Parathyroid adenoma (tissue), 2 donors: ENCODE data around the gene EVI5L.

Experiments
- H2AFZ ChIP-seq: fragments of 300-600 bp; sonication (generic); one replicate; pipeline ENCODE4 v1.7.0; 2017; ENCODE audit warnings: antibody characterized with exemption, mild to moderate bottlenecking
- H3K27ac ChIP-seq: fragments of 300-600 bp; sonication (generic); one replicate; pipeline ENCODE4 v1.7.0; 2017
- H3K27me3 ChIP-seq: fragments of 300-600 bp; sonication (generic); one replicate; pipeline ENCODE4 v1.7.0; 2017; ENCODE audit warnings: low read length; ENCODE audit not compliant: control insufficient read depth, insufficient read depth
- H3K36me3 ChIP-seq: fragments of 300-600 bp; sonication (generic); one replicate; pipeline ENCODE4 v1.7.0; 2017; ENCODE audit warnings: low read length; ENCODE audit not compliant: control insufficient read depth, insufficient read depth
- H3K4me1 ChIP-seq: fragments of 300-600 bp; sonication (generic); one replicate; pipeline ENCODE4 v1.7.0; 2017; ENCODE audit warnings: control low read depth
- H3K4me2 ChIP-seq: fragments of 300-600 bp; sonication (generic); one replicate; pipeline ENCODE4 v1.7.0; 2017; ENCODE audit warnings: low read length
- H3K4me3 ChIP-seq: fragments of 300-600 bp; sonication (generic); one replicate; pipeline ENCODE4 v1.7.0; 2017; ENCODE audit warnings: low read depth, low read length
- H3K79me2 ChIP-seq: fragments of 300-600 bp; sonication (generic); one replicate; pipeline ENCODE4 v1.7.0; 2017; ENCODE audit warnings: control low read depth
- H3K9ac ChIP-seq: fragments of 300-600 bp; sonication (generic); one replicate; pipeline ENCODE4 v1.7.0; 2017; ENCODE audit warnings: mild to moderate bottlenecking
- H3K9me3 ChIP-seq: fragments of 300-600 bp; sonication (generic); one replicate; pipeline ENCODE4 v1.7.0; 2017; ENCODE audit warnings: low read length; ENCODE audit not compliant: control insufficient read depth
- CTCF ChIP-seq: fragments of 300-600 bp; sonication (generic); IDR thresholded peaks from one replicate; pipeline ENCODE4 v1.7.0; 2017; ENCODE audit warnings: antibody characterized with exemption, mild to moderate bottlenecking
- donor health status: primary hyperparathyroidism.

The EVI5L gene

GRCh38 chr19:7868326-7868670 lies 38.3 kb downstream of the EVI5L start:
- Histone ChIP-seq H3K4me3 (peak overlapping the region; percentile 63), H3K36me3 (no peaks in the 10 kb centered on the region), H3K4me1 (peaks cover 8% of the 10 kb centered on the region), H3K4me2 (peak overlapping the region; percentile 96), H2AFZ (no peak overlapping the region), H3K9me3 (no peaks in the 10 kb centered on the region), H3K9ac (no peak overlapping the region), H3K79me2 (no peaks in the 10 kb centered on the region), H3K27ac (no peak overlapping the region), H3K27me3 (no peaks in the 10 kb centered on the region)
- TF ChIP-seq CTCF: no peak

GRCh38 chr19:7868671-7869452 lies 38.8 kb downstream of the EVI5L start:
- Histone ChIP-seq H3K27ac (peak overlapping the region; percentile 67), H3K4me1 (peaks cover 8% of the 10 kb centered on the region), H3K4me3 (peak overlapping the region; percentile 63), H3K4me2 (peak overlapping the region; percentile 96), H3K9ac (no peak overlapping the region), H3K79me2 (no peaks in the 10 kb centered on the region), H2AFZ (peak overlapping the region; percentile 81), H3K36me3 (no peaks in the 10 kb centered on the region), H3K9me3 (no peaks in the 10 kb centered on the region), H3K27me3 (no peaks in the 10 kb centered on the region)
- TF ChIP-seq CTCF: peak; percentile 75

- Histone ChIP-seq H3K27me3 (no peaks in the 10 kb centered on the region), H3K4me3 (peak overlapping the region; percentile 55), H3K4me1 (peaks cover 8% of the 10 kb centered on the region), H3K79me2 (no peaks in the 10 kb centered on the region), H3K36me3 (no peaks in the 10 kb centered on the region), H3K27ac (peak overlapping the region; percentile 67), H2AFZ (peak overlapping the region; percentile 81), H3K9ac (no peak overlapping the region), H3K9me3 (no peaks in the 10 kb centered on the region), H3K4me2 (peak overlapping the region; percentile 96)
- no peak for TF ChIP-seq CTCF
Observed at GRCh38 chr19:7869453-7869909, 39.5 kb downstream of the EVI5L start.

- Histone ChIP-seq H3K4me2 (peak overlapping the region; percentile 96), H3K4me3 (peak overlapping the region; percentile 55), H3K9me3 (no peaks in the 10 kb centered on the region), H3K36me3 (no peaks in the 10 kb centered on the region), H3K9ac (no peak overlapping the region), H3K4me1 (peaks cover 10% of the 10 kb centered on the region), H3K27ac (peak overlapping the region; percentile 67), H3K27me3 (no peaks in the 10 kb centered on the region), H2AFZ (peak overlapping the region; percentile 81), H3K79me2 (no peaks in the 10 kb centered on the region)
- TF ChIP-seq CTCF: no peak
Observed at GRCh38 chr19:7869910-7870511, 40.0 kb downstream of the EVI5L start.
